ENCODE measurements around the gene ZC3H7A. TPM values are rescaled to one million over a fixed set of nuclear protein-coding genes. Genes with fewer than 3 reads are reported as not detected.
"Not testable (repeated sequence)": the region's sequence is repeated elsewhere in the genome, so short reads cannot be mapped to it uniquely, and the experiment has no call there.

The ZC3H7A gene
- total RNA-seq, 1 experiment from 2014 or later = 43.1 TPM

GRCh38 chr16:11788914-11789313 lies 8.1 kb downstream of the ZC3H7A start:
- H2AK5ac ChIP-seq (ENCODE audit: insufficient read length, low read length) = no peak overlapping the region
- Mint-ChIP-seq H3K9me3 (no peaks in the 10 kb centered on the region), H3K4me3 (no peak overlapping the region; a peak in 1 of 5 replicates), H3K27me3 (ENCODE audit: low read depth) (no peaks in the 10 kb centered on the region), H3K27ac (peak overlapping the region in 1 of 3 experiments; percentile 17; a peak in 1 of 7 replicates), H3K4me1 (peaks cover 11 to 29% of the 10 kb centered on the region in 2 experiments), H3K36me3 (ENCODE audit: insufficient read depth in 1 of 3, low read depth in 3 of 3) (peaks cover 2 to 6% (median 5%) of the 10 kb centered on the region in 3 experiments; a peak in 5 of 7 replicates)
- no peak overlapping the region for H3K18ac ChIP-seq (ENCODE audit: insufficient read length, low read depth, low read length)
- no peak overlapping the region for H3K14ac ChIP-seq (ENCODE audit: insufficient read depth, low read length)
- DNase-seq = no peak
- no peak overlapping the region for H3T11ph ChIP-seq (ENCODE audit: low read length)
- no peaks in the 10 kb centered on the region for H3K27me3 ChIP-seq (ENCODE audit: insufficient read depth, low read length)
- H3K9ac ChIP-seq (ENCODE audit: extremely low read depth, insufficient read length, low read length) = no peak overlapping the region
- no peak overlapping the region for H2BK12ac ChIP-seq (ENCODE audit: insufficient read length, low read depth, low read length)
- no peak overlapping the region for H3K27ac ChIP-seq (ENCODE audit: insufficient read length, low read depth, low read length)
- no peak overlapping the region for H3K56ac ChIP-seq (ENCODE audit: insufficient read length, low read depth, low read length)
- no peak overlapping the region for H4K5ac ChIP-seq (ENCODE audit: insufficient read length, low read depth, low read length)
- H3K9me3 ChIP-seq (ENCODE audit: control insufficient read depth, low read depth, low read length) = no peaks in the 10 kb centered on the region
- H2BK15ac ChIP-seq (ENCODE audit: low read depth, low read length) = no peak overlapping the region
- no peak overlapping the region for H3K4ac ChIP-seq (ENCODE audit: low read depth, low read length)
- no peak overlapping the region for H4K91ac ChIP-seq (ENCODE audit: insufficient read length, low read depth, low read length)
- no peaks in the 10 kb centered on the region for H3K23me2 ChIP-seq (ENCODE audit: insufficient read length, low read depth, low read length, poor library complexity, severe bottlenecking)
- H2BK5ac ChIP-seq (ENCODE audit: insufficient read length, low read length) = no peak overlapping the region
- H3K4me2 ChIP-seq (ENCODE audit: insufficient read depth, insufficient read length, low read length) = no peak overlapping the region
- H3K79me2 ChIP-seq (ENCODE audit: insufficient read depth, low read length) = peaks cover 11% of the 10 kb centered on the region; the same call in 1 of the 2 replicates
- no peak overlapping the region for H4K8ac ChIP-seq (replicated peaks; ENCODE audit: insufficient read length, low read depth, low read length)
- WGBS (ENCODE audit: extremely low coverage, insufficient read length, low lambda C conversion rate) = no CpG with 5 or more reads among the region's 3 CpGs
- no peak overlapping the region for H2BK120ac ChIP-seq (ENCODE audit: low read depth, low read length, poor library complexity, severe bottlenecking)
- no peaks in the 10 kb centered on the region for H4K20me1 ChIP-seq (ENCODE audit: control insufficient read depth, insufficient read depth, insufficient read length)
- no peak overlapping the region for H2AFZ ChIP-seq (ENCODE audit: low read length)
- H2BK20ac ChIP-seq (ENCODE audit: low read depth, low read length, poor library complexity, severe bottlenecking) = no peak overlapping the region
- TF ChIP-seq CTCF (conservative IDR thresholded peaks at IDR 0.05) = no peak
- H3K23ac ChIP-seq (ENCODE audit: insufficient read length, low read depth, low read length) = no peak overlapping the region
- H3K4me1 ChIP-seq (ENCODE audit: insufficient read depth, low read length) = no peaks in the 10 kb centered on the region
- H3K79me1 ChIP-seq (ENCODE audit: insufficient read depth, low read depth, low read length, poor library complexity, severe bottlenecking) = no peaks in the 10 kb centered on the region

GRCh38 chr16:11784980-11785599 lies 12.0 kb downstream of the ZC3H7A start:
- H3K56ac ChIP-seq (ENCODE audit: insufficient read length, low read depth, low read length); H3K4me3 Mint-ChIP-seq; H4K91ac ChIP-seq (ENCODE audit: insufficient read length, low read depth, low read length); H3K23ac ChIP-seq (ENCODE audit: insufficient read length, low read depth, low read length); H3K27ac ChIP-seq (ENCODE audit: insufficient read length, low read depth, low read length); H2BK20ac ChIP-seq (ENCODE audit: low read depth, low read length, poor library complexity, severe bottlenecking); H2AK5ac ChIP-seq (ENCODE audit: insufficient read length, low read length); H3K23me2 ChIP-seq (ENCODE audit: insufficient read length, low read depth, low read length, poor library complexity, severe bottlenecking); H2BK12ac ChIP-seq (ENCODE audit: insufficient read length, low read depth, low read length); H3K4me2 ChIP-seq (ENCODE audit: insufficient read depth, insufficient read length, low read length); H3K9me3 ChIP-seq (ENCODE audit: control insufficient read depth, low read depth, low read length); H3K4me1 ChIP-seq (ENCODE audit: insufficient read depth, low read length); H4K8ac ChIP-seq (replicated peaks; ENCODE audit: insufficient read length, low read depth, low read length); H2AFZ ChIP-seq (ENCODE audit: low read length); H2BK15ac ChIP-seq (ENCODE audit: low read depth, low read length); H3K27ac Mint-ChIP-seq; H3K79me1 ChIP-seq (ENCODE audit: insufficient read depth, low read depth, low read length, poor library complexity, severe bottlenecking); H3K18ac ChIP-seq (ENCODE audit: insufficient read length, low read depth, low read length); H4K20me1 ChIP-seq (ENCODE audit: control insufficient read depth, insufficient read depth, insufficient read length); H3K4ac ChIP-seq (ENCODE audit: low read depth, low read length); H3K14ac ChIP-seq (ENCODE audit: insufficient read depth, low read length); H4K5ac ChIP-seq (ENCODE audit: insufficient read length, low read depth, low read length); H3K9ac ChIP-seq (ENCODE audit: extremely low read depth, insufficient read length, low read length); DNase-seq; H2BK5ac ChIP-seq (ENCODE audit: insufficient read length, low read length); H3T11ph ChIP-seq (ENCODE audit: low read length); H2BK120ac ChIP-seq (ENCODE audit: low read depth, low read length, poor library complexity, severe bottlenecking); H3K9me3 Mint-ChIP-seq; H3K27me3 Mint-ChIP-seq (ENCODE audit: low read depth); H3K27me3 ChIP-seq (ENCODE audit: insufficient read depth, low read length): not testable (repeated sequence)
- WGBS (ENCODE audit: extremely low coverage, insufficient read length, low lambda C conversion rate) = no CpG with 5 or more reads among the region's 13 CpGs
- H3K36me3 Mint-ChIP-seq (ENCODE audit: insufficient read depth in 1 of 3, low read depth in 3 of 3) = peaks cover 1 to 10% (median 2%) of the 10 kb centered on the region in 3 experiments; a peak in 6 of 7 replicates
- H3K4me1 Mint-ChIP-seq = peaks cover 4 to 20% of the 10 kb centered on the region in 2 experiments; a peak in 3 of 4 replicates
- H3K79me2 ChIP-seq (ENCODE audit: insufficient read depth, low read length) = peaks cover 11% of the 10 kb centered on the region; the same call in 1 of the 2 replicates
